HCT116 (cell line): ENCODE measurements around the gene AGMAT. TPM values are rescaled to one million over a fixed set of nuclear protein-coding genes. Genes with fewer than 3 reads are reported as not detected.
A peak's percentile ranks its signal among the peaks of the same experiment; 100 is the strongest.

Source experiments
- ATAC-seq: fragments of 200-7000 bp; cut with Tn5 transposase; 2 replicates; pipeline ENCODE4 v1.9.1; 2020; ENCODE audit warnings: mild to moderate bottlenecking, moderate library complexity
- BruUV-seq: library from RNA; stranded (reverse); fragments of 400-500 nt; replicated peaks from 2 replicates; lab custom pipeline; 2021; lab: Mats Ljungman, UMichigan
- CTCF ChIA-PET: fragments of 300-600 bp; sonication (Branson Sonifier 250); formaldehyde crosslinking; loops from one replicate; lab custom pipeline; 2021; ENCODE audit warnings: antibody characterized with exemption; lab: Charles Lee
- POLR2A ChIA-PET: fragments of 300-600, 350-600 bp; sonication (Branson Sonifier 250); formaldehyde crosslinking; loops from one replicate; lab custom pipeline; 2021; ENCODE audit warnings: antibody characterized with exemption; lab: Charles Lee
- RAD21 ChIA-PET, 2 experiments: fragments of 300-600 bp; sonication (Branson Sonifier 250); formaldehyde crosslinking; loops; one replicate each; lab custom pipeline; 2023; ENCODE audit warnings: low total read pairs in 2 of 2; ENCODE audit not compliant: uncharacterized antibody in 2 of 2, unreplicated experiment in 2 of 2, low non-redundant PET in 1 of 2; lab: Charles Lee
- DNase-seq: peaks from one replicate; pipeline ENCODE4 v3.0.0-alpha.2; 2010; ENCODE audit warnings: low read depth, low spot score
- H2AFZ ChIP-seq: fragments of 200-600 bp; shearing (Covaris generic), sonication (generic); 2 replicates; pipeline ENCODE4 v1.6.1; 2017; ENCODE audit warnings: low read depth, mixed run types, mixed read lengths, antibody characterized with exemption, low read length; ENCODE audit not compliant: poor library complexity, severe bottlenecking
- H3K27ac ChIP-seq: 2 replicates; pipeline ENCODE4 v1.5.1; 2012; ENCODE audit warnings: low read depth, low read length
- H3K27me3 ChIP-seq: fragments of 200-600 bp; sonication (generic); 2 replicates; pipeline ENCODE4 v1.6.1; 2016; ENCODE audit warnings: mixed run types, low read length, mixed read lengths; ENCODE audit not compliant: insufficient read depth
- H3K36me3 ChIP-seq, 2 experiments: fragments of 200-500 bp in 1 of 2; fragments of 200-600 bp in 1 of 2; sonication (Bioruptor generic) in 1 of 2; sonication (generic) in 1 of 2; 2 replicates each; pipeline versions ENCODE4 v1.5.1 to v1.6.1; 2014 to 2016; ENCODE audit warnings: low read length in 2 of 2, inconsistent platforms in 1 of 2, mixed read lengths in 1 of 2, mixed run types in 1 of 2; ENCODE audit not compliant: insufficient read depth in 2 of 2, control insufficient read depth in 1 of 2
- H3K4me1 ChIP-seq, 2 experiments: fragments of 200-600 bp in 1 of 2; sonication (generic) in 1 of 2; 2 replicates each; pipeline versions ENCODE4 v1.5.1 to v1.6.1; 2012 to 2017; ENCODE audit warnings: low read length in 2 of 2, inconsistent platforms in 1 of 2, mild to moderate bottlenecking in 1 of 2, mixed read lengths in 1 of 2, mixed run types in 1 of 2, moderate library complexity in 1 of 2; ENCODE audit not compliant: insufficient read depth in 2 of 2, control insufficient read depth in 1 of 2
- H3K4me2 ChIP-seq: fragments of 200-600 bp; sonication (generic); 2 replicates; pipeline ENCODE4 v1.6.1; 2017; ENCODE audit warnings: mixed run types, low read length, mixed read lengths
- H3K4me3 ChIP-seq, 2 experiments: fragments of 200-600 bp in 1 of 2; sonication (generic) in 1 of 2; replicated peaks in 1 of 2; 2 replicates each; pipeline ENCODE4 v1.5.1; 2011 to 2016; ENCODE audit warnings: low read length in 2 of 2, control low read depth in 1 of 2, low read depth in 1 of 2, mild to moderate bottlenecking in 1 of 2, mixed read lengths in 1 of 2, mixed run types in 1 of 2
- H3K79me2 ChIP-seq: fragments of 200-600 bp; sonication (generic); 2 replicates; pipeline ENCODE4 v1.6.1; 2017; ENCODE audit warnings: mild to moderate bottlenecking, mixed run types, low read length, moderate library complexity, mixed read lengths; ENCODE audit not compliant: insufficient read depth
- H3K9ac ChIP-seq: fragments of 200-600 bp; sonication (generic); 2 replicates; pipeline ENCODE4 v1.6.1; 2016; ENCODE audit warnings: low read length, mixed read lengths
- H3K9me2 ChIP-seq: fragments of 200-600 bp; sonication (generic), shearing (Covaris generic); 2 replicates; pipeline ENCODE4 v1.6.1; 2017; ENCODE audit warnings: mixed run types, mild to moderate bottlenecking, moderate library complexity; ENCODE audit not compliant: insufficient read depth
- H3K9me3 ChIP-seq, 2 experiments: fragments of 200-500 bp in 1 of 2; fragments of 200-600 bp in 1 of 2; sonication (Bioruptor generic) in 1 of 2; sonication (generic) in 1 of 2; 2 replicates each; pipeline ENCODE4 v1.6.1; 2014 to 2017; ENCODE audit warnings: low read length in 2 of 2, mixed read lengths in 2 of 2, inconsistent platforms in 1 of 2, low read depth in 1 of 2, mild to moderate bottlenecking in 1 of 2, mixed run types in 1 of 2, moderate library complexity in 1 of 2; ENCODE audit not compliant: control insufficient read depth in 1 of 2, insufficient read depth in 1 of 2
- H4K20me1 ChIP-seq: fragments of 200-600 bp; sonication (generic), shearing (Covaris generic); 2 replicates; pipeline ENCODE4 v1.6.1; 2017; ENCODE audit warnings: mixed run types, mild to moderate bottlenecking, moderate library complexity; ENCODE audit not compliant: insufficient read depth
- EGR1 ChIP-seq: IDR thresholded peaks from 2 replicates; pipeline ENCODE4 v1.6.1; 2012; ENCODE audit warnings: low read depth
- ELF1 ChIP-seq: IDR thresholded peaks from 2 replicates; pipeline ENCODE4 v1.6.1; 2012; ENCODE audit warnings: low read depth, borderline replicate concordance
- EZH2 ChIP-seq: fragments of 200-600 bp; sonication (generic); IDR thresholded peaks from 2 replicates; pipeline ENCODE4 v1.6.1; 2017; ENCODE audit warnings: antibody characterized with exemption, mixed run types
- POLR2A ChIP-seq: IDR thresholded peaks from 2 replicates; pipeline ENCODE4 v1.7.0; 2011; ENCODE audit warnings: borderline replicate concordance; ENCODE audit not compliant: insufficient read depth, insufficient read length; ENCODE audit errors: extremely low read depth
- RAD21 ChIP-seq: IDR thresholded peaks from 2 replicates; pipeline ENCODE4 v1.6.1; 2012; ENCODE audit warnings: low read depth, mild to moderate bottlenecking
- SIN3A ChIP-seq: IDR thresholded peaks from 2 replicates; pipeline ENCODE4 v1.6.1; 2012; ENCODE audit warnings: low read depth
- SP1 ChIP-seq: IDR thresholded peaks from 2 replicates; pipeline ENCODE4 v1.6.1; 2012; ENCODE audit warnings: low read depth
- SRF ChIP-seq: IDR thresholded peaks from 2 replicates; pipeline ENCODE4 v1.6.1; 2012; ENCODE audit warnings: low read depth
- ZFX ChIP-seq: fragments of 450-650 bp; IDR thresholded peaks from 2 replicates; pipeline ENCODE4 v1.6.1; 2017
- intact Hi-C: fragments of 100-400 bp; cut with micrococcal nuclease; formaldehyde crosslinking; loops from 2 replicates; pipeline ENCODE4 v1.10.0; 2022
- total RNA-seq: library from RNA; stranded (reverse); gene quantifications from one replicate; pipeline ENCODE4 v1.2.1, GENCODE V29; 2021; ENCODE audit not compliant: unreplicated experiment
- TF ChIP-seq, protein P1 (sequence below): IDR thresholded peaks from 2 replicates; pipeline ENCODE4 v1.6.1; 2012
- TF ChIP-seq, protein P2 (sequence below), 3 experiments: fragments of 200-600 bp in 1 of 3; sonication (generic) in 1 of 3; IDR thresholded peaks in 2 of 3; conservative IDR thresholded peaks in 1 of 3; 2 replicates each; pipeline ENCODE4 v1.5.1; 2012 to 2017; ENCODE audit warnings: low read depth in 2 of 3, low read length in 2 of 3, antibody characterized with exemption in 1 of 3, borderline replicate concordance in 1 of 3, control low read depth in 1 of 3, mild to moderate bottlenecking in 1 of 3, mixed read lengths in 1 of 3, mixed run types in 1 of 3, moderate library complexity in 1 of 3; ENCODE audit not compliant: insufficient read depth in 1 of 3

Gene AGMAT
- total RNA-seq, 1 experiment from 2014 or later: not detected

- Histone ChIP-seq H3K9me2 (no peaks in the 10 kb centered on the region), H2AFZ (no peak overlapping the region), H3K4me1 (peaks cover 8 to 33% of the 10 kb centered on the region in 2 experiments), H3K9me3 (no peaks in the 10 kb centered on the region), H3K9ac (peak overlapping the region; percentile 98), H3K4me2 (peak overlapping the region; percentile 89)
- DNase-seq: no peak
- RAD21 ChIA-PET: no interaction called here
- CTCF ChIA-PET: interaction anchor here (0.6 kb wide), 1 partner anchor 521 kb away, joined by 3 read pairs; no protein-coding TSS in a partner anchor
- BruUV-seq: no TSS peak
- intact Hi-C loops: loop anchor here (5.0 kb wide), 1 partner anchor 91 kb away; the partner anchor contains the start of gene DNAJC16
- no peak for TF ChIP-seq SRF
- TF ChIP-seq, protein P1, sequence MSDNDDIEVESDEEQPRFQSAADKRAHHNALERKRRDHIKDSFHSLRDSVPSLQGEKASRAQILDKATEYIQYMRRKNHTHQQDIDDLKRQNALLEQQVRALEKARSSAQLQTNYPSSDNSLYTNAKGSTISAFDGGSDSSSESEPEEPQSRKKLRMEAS: peak; percentile 9; the same call in 1 of the 2 replicates
- TF ChIP-seq, all 23 proteins: peak for 1
- Histone ChIP-seq H4K20me1 (peaks cover 8% of the 10 kb centered on the region; the same call in 1 of the 2 replicates), H3K4me3 (peak overlapping the region; percentile 97), H3K79me2 (peaks cover 58% of the 10 kb centered on the region), H3K36me3 (peaks cover 0 to 13% of the 10 kb centered on the region in 2 experiments; a peak in 1 of 4 replicates), H3K27ac (peak overlapping the region; percentile 91), H3K27me3 (no peaks in the 10 kb centered on the region)
- POLR2A ChIA-PET: interaction anchor here (1.3 kb wide), 1 partner anchor 21 kb away, joined by 5 read pairs; no protein-coding TSS in a partner anchor
- ATAC-seq: no peak
Measured at GRCh38 chr1:15618077-15618654, 33.3 kb upstream of the AGMAT start.

- peak within 1 kb of the TSS; percentile 94 for H2AFZ ChIP-seq
- H3K9me3 ChIP-seq: no peaks in the 10 kb centered on the region
- peaks cover 8% of the 10 kb centered on the region; the same call in 1 of the 2 replicates for H4K20me1 ChIP-seq
- H3K79me2 ChIP-seq: peaks cover 51% of the 10 kb centered on the region
- peak within 1 kb of the TSS; percentile 89 for H3K4me2 ChIP-seq
- H3K9ac ChIP-seq: peak within 1 kb of the TSS; percentile 98
- H3K27ac ChIP-seq: peak within 1 kb of the TSS; percentile 91
- peak; percentile 92 for DNase-seq
- CTCF ChIA-PET: no interaction called here
- POLR2A ChIA-PET: interaction anchor here (1.3 kb wide), 1 partner anchor 21 kb away, joined by 5 read pairs; no protein-coding TSS in a partner anchor
- H3K4me3 ChIP-seq: peak within 1 kb of the TSS; percentile 97
- intact Hi-C loops: loop anchor here (5.0 kb wide), 1 partner anchor 90 kb away; the partner anchor contains the start of gene DNAJC16
- 0 out of 4 replicates have a peak, but pooled peaks cover 0 to 13% of the 10 kb centered on the region in 2 experiments for H3K36me3 ChIP-seq
- RAD21 ChIA-PET: no interaction called here
- no peaks in the 10 kb centered on the region for H3K27me3 ChIP-seq
- H3K4me1 ChIP-seq: peaks cover 8 to 33% of the 10 kb centered on the region in 2 experiments
- no peaks in the 10 kb centered on the region for H3K9me2 ChIP-seq
- ATAC-seq: peak; percentile 90
- no TSS peak for BruUV-seq
- TF ChIP-seq ZFX: peak; percentile 95
- no peak for TF ChIP-seq ELF1
- TF ChIP-seq EZH2: no peak
- TF ChIP-seq, protein P1: peak; percentile 85
- TF ChIP-seq SIN3A: peak; percentile 87
- peak; percentile 87 for TF ChIP-seq SP1
- TF ChIP-seq RAD21: no peak
- TF ChIP-seq, protein P2, sequence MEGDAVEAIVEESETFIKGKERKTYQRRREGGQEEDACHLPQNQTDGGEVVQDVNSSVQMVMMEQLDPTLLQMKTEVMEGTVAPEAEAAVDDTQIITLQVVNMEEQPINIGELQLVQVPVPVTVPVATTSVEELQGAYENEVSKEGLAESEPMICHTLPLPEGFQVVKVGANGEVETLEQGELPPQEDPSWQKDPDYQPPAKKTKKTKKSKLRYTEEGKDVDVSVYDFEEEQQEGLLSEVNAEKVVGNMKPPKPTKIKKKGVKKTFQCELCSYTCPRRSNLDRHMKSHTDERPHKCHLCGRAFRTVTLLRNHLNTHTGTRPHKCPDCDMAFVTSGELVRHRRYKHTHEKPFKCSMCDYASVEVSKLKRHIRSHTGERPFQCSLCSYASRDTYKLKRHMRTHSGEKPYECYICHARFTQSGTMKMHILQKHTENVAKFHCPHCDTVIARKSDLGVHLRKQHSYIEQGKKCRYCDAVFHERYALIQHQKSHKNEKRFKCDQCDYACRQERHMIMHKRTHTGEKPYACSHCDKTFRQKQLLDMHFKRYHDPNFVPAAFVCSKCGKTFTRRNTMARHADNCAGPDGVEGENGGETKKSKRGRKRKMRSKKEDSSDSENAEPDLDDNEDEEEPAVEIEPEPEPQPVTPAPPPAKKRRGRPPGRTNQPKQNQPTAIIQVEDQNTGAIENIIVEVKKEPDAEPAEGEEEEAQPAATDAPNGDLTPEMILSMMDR (IDR thresholded peaks at IDR 0.05 in 2 of 3, conservative IDR thresholded peaks at IDR 0.05 in 1 of 3; ENCODE audit: borderline replicate concordance in 1 of 3, insufficient read depth in 1 of 3, low read depth in 2 of 3, low read length in 2 of 3): no peak
- TF ChIP-seq EGR1: peak; percentile 83
- TF ChIP-seq POLR2A: peak; percentile 72
Measured at GRCh38 chr1:15617173-15618076, 32.6 kb upstream of the AGMAT start, which contains the start of gene DDI2. Gene DDI2, plus strand, starts transcription at chr1:15617458. Its CDS starts 213 bp downstream, at chr1:15617671.
